GM21381 (cell line): ENCODE results near the gene NACC1.

Source experiments
- ATAC-seq: cut with Tn5 transposase; IDR thresholded peaks from one replicate; pipeline ENCODE4 v1.9.1; 2021; ENCODE audit warnings: mild to moderate bottlenecking, moderate library complexity; ENCODE audit not compliant: unreplicated experiment

The NACC1 gene

DNA sequence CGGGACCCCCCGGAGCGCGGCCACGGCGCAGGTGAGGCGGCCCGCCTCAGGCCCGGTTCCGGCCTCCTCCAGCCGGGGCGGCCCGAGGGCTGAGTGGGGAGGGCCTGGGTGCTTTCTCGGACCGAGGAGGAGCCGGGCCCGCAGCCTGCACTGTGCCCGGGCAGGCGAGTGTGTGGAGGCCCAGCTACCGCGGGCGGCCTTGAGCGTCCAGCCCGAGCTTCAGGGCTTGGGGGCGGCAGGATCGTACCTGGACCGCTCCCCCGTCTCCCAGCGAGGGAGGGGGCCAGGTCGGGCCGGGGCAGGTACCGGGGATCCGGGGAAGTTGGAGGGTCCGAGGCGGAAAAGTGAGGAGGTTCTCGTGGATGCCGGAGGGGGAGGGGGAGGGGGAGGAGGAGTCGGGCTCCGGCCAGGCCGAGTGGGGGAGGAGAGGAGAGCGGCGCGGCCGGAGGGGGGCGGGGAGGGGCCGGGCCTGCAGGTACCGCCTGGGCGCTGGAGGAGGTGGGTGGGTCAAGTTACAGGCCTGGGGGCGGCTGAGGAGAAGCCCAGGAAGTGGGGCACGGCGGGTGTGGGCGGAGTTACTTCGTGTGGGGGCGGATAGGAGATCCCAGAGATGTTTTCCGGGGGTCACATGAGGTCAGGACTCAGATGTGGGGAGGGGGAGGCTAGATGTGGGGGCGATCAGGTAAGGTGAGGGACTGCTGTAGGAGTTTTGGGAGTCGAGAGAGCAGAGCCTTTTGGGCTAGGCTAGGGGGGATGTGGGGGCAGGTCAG lies 545 bp downstream of the NACC1 start:
- ATAC-seq: peak; percentile 6

DNA sequence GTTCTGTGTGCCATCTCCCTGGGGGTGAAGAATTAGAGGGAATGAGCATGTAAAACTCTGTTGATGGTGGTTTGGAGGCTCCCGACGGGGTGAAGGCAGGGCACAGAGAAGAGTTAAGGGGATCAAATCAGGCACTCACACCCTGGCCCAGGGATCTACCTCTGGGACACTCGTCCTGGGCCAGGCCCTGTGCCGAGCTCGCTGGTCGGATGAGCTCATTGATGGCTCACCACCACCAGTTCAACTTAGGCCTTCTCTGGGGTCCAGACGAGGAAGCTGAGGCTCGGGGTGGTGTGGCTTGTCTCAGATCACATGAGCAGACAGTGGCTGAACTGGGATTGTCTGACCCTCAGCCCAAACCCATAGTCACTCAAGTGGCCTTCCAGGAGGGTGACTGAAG lies 1.6 kb downstream of the NACC1 start:
- no peak for ATAC-seq

DNA sequence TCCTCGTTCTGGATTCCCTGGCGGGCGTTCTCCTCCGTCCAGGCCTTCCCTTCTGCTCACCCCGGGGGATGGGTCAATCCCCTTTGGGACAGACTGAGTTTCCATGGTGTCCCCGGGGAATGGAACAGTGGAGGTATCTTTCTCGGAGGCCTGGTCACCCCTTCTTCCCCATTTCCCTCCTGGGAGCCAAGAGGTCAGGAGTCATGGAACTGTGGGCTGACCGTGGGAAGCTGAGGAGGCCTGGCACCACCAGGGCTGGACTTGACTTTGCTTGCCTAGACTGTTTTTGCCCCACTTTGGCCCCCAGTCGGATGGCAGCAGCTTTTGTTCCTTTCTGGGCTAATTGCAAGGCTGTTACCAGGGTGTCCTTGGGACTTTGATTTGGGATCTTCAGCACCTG lies 2.0 kb downstream of the NACC1 start:
- ATAC-seq: no peak

GRCh38 chr19:13120817-13121216 lies 2.8 kb downstream of the NACC1 start:
- ATAC-seq: no peak

- ATAC-seq: no peak
These were observed 3.6 kb downstream of the NACC1 start for GRCh38 chr19:13121551-13122274.

- ATAC-seq: no peak
These were observed 4.3 kb downstream of the NACC1 start for GRCh38 chr19:13122275-13122878.

DNA sequence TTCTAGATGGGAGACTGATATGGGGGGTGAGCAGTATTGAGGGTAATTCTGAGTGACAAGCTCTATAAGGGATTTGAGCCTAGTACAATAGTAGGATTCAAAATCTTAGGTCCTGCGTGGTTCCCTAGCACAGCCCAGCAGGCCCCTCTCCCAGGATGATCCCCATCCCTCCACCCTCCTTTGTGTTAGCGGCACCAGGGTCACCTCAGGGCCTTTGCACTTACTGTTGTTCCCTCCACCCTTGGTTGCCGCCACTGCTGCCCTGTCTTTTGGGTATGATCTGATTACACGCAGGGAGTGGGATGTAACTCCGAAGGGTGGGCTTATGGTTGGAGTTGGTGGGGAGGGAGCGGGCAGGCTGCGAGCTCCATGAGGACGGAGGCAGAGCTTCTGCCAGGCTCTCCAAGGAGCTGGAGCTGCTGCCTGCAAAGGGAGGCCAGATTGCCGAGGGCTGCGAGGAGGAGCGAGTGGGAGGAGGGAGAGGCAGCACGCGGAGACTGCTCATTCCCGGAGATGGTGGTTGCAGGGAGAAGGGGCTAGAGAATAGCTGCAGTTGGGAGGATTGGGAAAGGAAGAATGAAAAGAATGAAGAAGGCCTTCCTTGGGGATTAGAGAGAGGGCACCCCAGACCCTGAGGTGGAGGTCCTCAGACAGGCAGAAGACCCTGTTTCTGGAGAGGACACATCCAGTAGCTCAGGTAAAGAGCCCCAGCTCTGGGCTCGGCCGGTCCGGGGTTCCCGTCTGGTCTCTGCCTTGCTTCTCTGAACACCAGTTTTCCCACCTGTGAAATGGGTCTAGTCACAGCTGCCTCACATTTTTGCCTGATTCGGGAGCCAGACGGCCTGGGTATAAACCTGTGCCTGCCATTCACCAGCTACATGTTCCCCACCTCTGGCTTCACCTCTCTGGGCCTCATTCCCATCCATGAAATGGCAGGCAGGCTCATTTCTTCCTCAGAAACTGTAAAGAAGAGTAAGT lies 5.2 kb downstream of the NACC1 start:
- ATAC-seq: no peak

DNA sequence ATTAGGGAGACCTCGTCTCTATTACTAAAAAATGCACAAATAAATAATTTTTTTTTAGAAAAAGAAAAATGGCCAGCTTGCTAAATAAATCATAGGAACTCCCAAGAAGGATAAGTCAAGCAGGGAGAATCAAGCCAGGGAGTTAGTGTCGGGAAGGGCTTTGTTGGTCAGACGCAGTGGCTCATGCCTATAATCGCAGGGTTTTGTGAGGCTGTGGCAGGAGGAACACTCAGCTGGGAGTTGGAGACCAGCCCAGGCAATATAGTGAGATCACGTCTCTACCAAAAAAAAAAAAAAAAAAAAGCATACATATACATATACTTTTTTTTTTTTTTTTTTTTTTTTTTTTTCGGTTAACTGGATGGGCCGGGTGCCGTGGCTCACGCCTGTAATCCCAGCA lies 9.0 kb downstream of the NACC1 start:
- ATAC-seq: no peak

GRCh38 chr19:13127811-13128575 lies 9.9 kb downstream of the NACC1 start:
- ATAC-seq: no peak

- ATAC-seq: no peak
These were observed 10.5 kb downstream of the NACC1 start for GRCh38 chr19:13128583-13128982.

GRCh38 chr19:13129384-13129783 lies 11.3 kb downstream of the NACC1 start:
- no peak for ATAC-seq

- no peak for ATAC-seq
These were observed 12.9 kb downstream of the NACC1 start for GRCh38 chr19:13130886-13131490.

DNA sequence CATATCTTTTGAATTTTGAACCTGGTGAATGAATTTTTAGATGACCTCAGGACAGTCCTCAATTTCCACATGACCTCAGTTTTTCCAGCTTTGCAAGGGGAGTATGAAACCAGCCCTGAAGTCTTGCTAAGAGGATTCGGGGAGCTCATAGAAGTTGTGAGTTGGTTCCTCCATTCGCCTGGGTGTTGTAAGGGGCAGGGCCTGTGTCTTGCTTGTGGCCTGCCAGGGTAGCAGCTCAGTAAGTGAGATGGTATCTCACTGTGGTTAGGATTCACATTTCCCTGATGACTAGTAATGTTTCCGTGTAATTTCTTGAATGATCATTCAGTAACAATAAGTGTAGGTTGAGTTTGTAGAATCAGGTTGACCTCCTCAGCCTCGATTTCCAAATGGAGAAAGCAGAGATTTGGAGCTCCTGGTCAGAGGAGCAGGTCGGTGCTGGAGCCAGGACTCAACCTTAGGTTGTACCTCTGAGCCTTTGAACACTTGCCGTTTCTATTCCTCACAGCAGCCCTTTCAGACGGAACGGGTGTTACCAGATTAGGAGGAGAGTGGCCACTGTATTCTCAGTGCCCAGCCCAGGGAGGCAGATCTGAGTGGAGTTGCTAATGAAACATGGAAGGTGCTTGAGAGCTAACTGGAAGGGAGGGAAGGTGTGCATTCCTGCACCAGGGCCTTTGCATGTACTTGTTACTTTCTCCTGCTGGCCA lies 14.6 kb downstream of the NACC1 start:
- no peak for ATAC-seq

- ATAC-seq: no peak
These were observed 15.3 kb downstream of the NACC1 start for GRCh38 chr19:13133241-13133870.

GRCh38 chr19:13134626-13135025 lies 16.6 kb downstream of the NACC1 start:
- no peak for ATAC-seq

DNA sequence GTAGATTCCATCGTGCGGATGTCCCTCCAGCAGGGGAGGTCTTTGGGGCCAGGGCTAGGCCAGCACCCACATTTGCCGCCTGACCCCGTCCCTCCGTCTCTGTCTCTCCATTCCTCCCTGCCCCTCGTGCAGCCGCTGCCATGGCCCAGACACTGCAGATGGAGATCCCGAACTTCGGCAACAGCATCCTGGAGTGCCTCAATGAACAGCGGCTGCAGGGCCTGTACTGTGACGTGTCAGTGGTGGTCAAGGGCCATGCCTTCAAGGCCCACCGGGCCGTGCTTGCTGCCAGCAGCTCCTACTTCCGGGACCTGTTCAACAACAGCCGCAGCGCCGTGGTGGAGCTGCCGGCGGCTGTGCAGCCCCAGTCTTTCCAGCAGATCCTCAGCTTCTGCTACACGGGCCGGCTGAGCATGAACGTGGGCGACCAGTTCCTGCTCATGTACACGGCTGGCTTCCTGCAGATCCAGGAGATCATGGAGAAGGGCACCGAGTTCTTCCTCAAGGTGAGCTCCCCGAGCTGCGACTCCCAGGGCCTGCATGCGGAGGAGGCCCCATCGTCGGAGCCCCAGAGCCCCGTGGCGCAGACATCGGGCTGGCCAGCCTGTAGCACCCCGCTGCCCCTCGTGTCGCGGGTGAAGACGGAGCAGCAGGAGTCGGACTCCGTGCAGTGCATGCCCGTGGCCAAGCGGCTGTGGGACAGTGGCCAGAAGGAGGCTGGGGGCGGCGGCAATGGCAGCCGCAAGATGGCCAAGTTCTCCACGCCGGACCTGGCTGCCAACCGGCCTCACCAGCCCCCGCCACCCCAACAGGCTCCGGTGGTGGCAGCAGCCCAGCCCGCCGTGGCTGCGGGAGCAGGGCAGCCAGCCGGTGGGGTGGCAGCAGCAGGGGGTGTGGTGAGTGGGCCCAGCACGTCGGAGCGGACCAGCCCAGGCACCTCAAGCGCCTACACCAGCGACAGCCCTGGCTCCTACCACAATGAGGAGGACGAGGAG lies 17.3 kb downstream of the NACC1 start:
- no peak for ATAC-seq

- ATAC-seq: no peak
These were observed 19.3 kb downstream of the NACC1 start for GRCh38 chr19:13137290-13137794.
